Osteoblast (primary cell): Measurements from ENCODE around the gene EYS. TPM values are rescaled to one million over a fixed set of nuclear protein-coding genes. Genes with fewer than 3 reads are reported as not detected.

Experiments used
- DNase-seq: peaks from one replicate; pipeline ENCODE4 v3.0.0; 2011; ENCODE audit warnings: low spot score, mixed read lengths; ENCODE audit not compliant: insufficient read length; ENCODE audit errors: missing footprints
- H2AFZ ChIP-seq: 2 replicates; pipeline ENCODE4 v1.6.0; 2011; ENCODE audit warnings: mild to moderate bottlenecking, low read length
- H3K27ac ChIP-seq: 2 replicates; pipeline ENCODE4 v1.5.1; 2011; ENCODE audit warnings: mild to moderate bottlenecking, low read depth, low read length, moderate library complexity
- H3K27me3 ChIP-seq: 2 replicates; pipeline ENCODE4 v1.6.0; 2012; ENCODE audit warnings: mild to moderate bottlenecking, control low read depth, inconsistent platforms, low read length, moderate library complexity; ENCODE audit not compliant: insufficient read depth
- H3K36me3 ChIP-seq: 2 replicates; pipeline ENCODE4 v1.5.1; 2011; ENCODE audit warnings: mild to moderate bottlenecking, low read length, control low read depth, moderate library complexity; ENCODE audit not compliant: insufficient read depth
- H3K4me1 ChIP-seq: 2 replicates; pipeline ENCODE4 v1.5.1; 2011; ENCODE audit warnings: mild to moderate bottlenecking, low read length, control low read depth, moderate library complexity; ENCODE audit not compliant: insufficient read depth
- H3K4me2 ChIP-seq: 2 replicates; pipeline ENCODE4 v1.6.0; 2011; ENCODE audit warnings: mild to moderate bottlenecking, low read length; ENCODE audit not compliant: insufficient read depth
- H3K4me3 ChIP-seq: fragments of 200-600 bp; sonication (generic); 3 replicates; pipeline ENCODE4 v1.5.1; 2012; ENCODE audit warnings: mild to moderate bottlenecking, low read length, inconsistent platforms; ENCODE audit not compliant: insufficient read depth
- H3K79me2 ChIP-seq: 2 replicates; pipeline ENCODE4 v1.6.0; 2012; ENCODE audit warnings: mild to moderate bottlenecking, low read length, control low read depth, inconsistent platforms; ENCODE audit not compliant: insufficient read depth
- H3K9me3 ChIP-seq: 2 replicates; pipeline ENCODE4 v1.5.1; 2011; ENCODE audit warnings: low read depth, low read length, control low read depth
- H4K20me1 ChIP-seq: 2 replicates; pipeline ENCODE4 v1.6.0; 2012; ENCODE audit warnings: mild to moderate bottlenecking, low read length, control low read depth; ENCODE audit not compliant: insufficient read depth
- CTCF ChIP-seq: IDR thresholded peaks from 2 replicates; pipeline ENCODE4 v1.5.1; 2011; ENCODE audit warnings: mild to moderate bottlenecking, low read depth, low read length, moderate library complexity; ENCODE audit errors: extremely low read depth
- total RNA-seq: library from RNA; depleted of rRNA; stranded (reverse); fragments of >200 nt; gene quantifications from 2 replicates; pipeline ENCODE4 v1.2.3, GENCODE V29; 2012

Gene EYS
- total RNA-seq, 1 donor = under 0.01 TPM

GRCh38 chr6:65706436-65706835, 590 bp downstream of the EYS start:
- Histone ChIP-seq H3K27ac (no peak overlapping the region), H3K9me3 (no peaks in the 10 kb centered on the region)
- DNase-seq = no peak

GRCh38 chr6:65701325-65701724, 5.7 kb downstream of the EYS start:
- Histone ChIP-seq H2AFZ (no peak overlapping the region), H3K4me2 (no peak overlapping the region)

More at GRCh38 chr6:65706436-65706835, 590 bp downstream of the EYS start:
- Histone ChIP-seq H4K20me1 (no peaks in the 10 kb centered on the region), H3K79me2 (no peaks in the 10 kb centered on the region), H3K4me3 (no peak overlapping the region), H3K36me3 (no peaks in the 10 kb centered on the region), H2AFZ (no peak overlapping the region), H3K27me3 (no peaks in the 10 kb centered on the region), H3K4me2 (no peak overlapping the region), H3K4me1 (no peaks in the 10 kb centered on the region)
- TF ChIP-seq CTCF = no peak

GRCh38 chr6:65700561-65700960, 6.5 kb downstream of the EYS start:
- H3K9me3 ChIP-seq = peaks cover 2% of the 10 kb centered on the region
- H3K27me3 ChIP-seq = no peaks in the 10 kb centered on the region
- no peak overlapping the region for H3K4me3 ChIP-seq
- DNase-seq = no peak
- no peaks in the 10 kb centered on the region for H3K79me2 ChIP-seq
- no peak overlapping the region for H3K27ac ChIP-seq
- H2AFZ ChIP-seq = no peak overlapping the region
- no peak for TF ChIP-seq CTCF
- no peaks in the 10 kb centered on the region for H3K4me1 ChIP-seq
- no peaks in the 10 kb centered on the region for H4K20me1 ChIP-seq
- no peaks in the 10 kb centered on the region for H3K36me3 ChIP-seq
- no peak overlapping the region for H3K4me2 ChIP-seq

More at GRCh38 chr6:65701325-65701724, 5.7 kb downstream of the EYS start:
- no peaks in the 10 kb centered on the region for H3K27me3 ChIP-seq
- no peaks in the 10 kb centered on the region for H3K36me3 ChIP-seq
- no peaks in the 10 kb centered on the region for H3K79me2 ChIP-seq
- H3K27ac ChIP-seq = no peak overlapping the region
- no peaks in the 10 kb centered on the region for H4K20me1 ChIP-seq
- no peak for DNase-seq
- TF ChIP-seq CTCF = no peak
- H3K4me1 ChIP-seq = no peaks in the 10 kb centered on the region
- H3K9me3 ChIP-seq = peaks cover 2% of the 10 kb centered on the region
- no peak overlapping the region for H3K4me3 ChIP-seq

GRCh38 chr6:65692109-65692508, 14.9 kb downstream of the EYS start:
- H3K27ac ChIP-seq = no peak overlapping the region
- no peaks in the 10 kb centered on the region for H3K4me1 ChIP-seq
- H2AFZ ChIP-seq = no peak overlapping the region
- H3K9me3 ChIP-seq = no peaks in the 10 kb centered on the region
- H4K20me1 ChIP-seq = no peaks in the 10 kb centered on the region
- no peaks in the 10 kb centered on the region for H3K36me3 ChIP-seq
- TF ChIP-seq CTCF = no peak
- no peak overlapping the region for H3K4me3 ChIP-seq
- no peaks in the 10 kb centered on the region for H3K27me3 ChIP-seq
- no peak for DNase-seq
- H3K79me2 ChIP-seq = no peaks in the 10 kb centered on the region
- no peak overlapping the region for H3K4me2 ChIP-seq
